NT2/D1 (cell line): Measurements from ENCODE around the gene KCNS3.

ENCODE experiments used
- DNase-seq: peaks from one replicate; pipeline ENCODE4 v3.0.0-alpha.2; 2011; ENCODE audit warnings: low read depth, low spot score
- H3K27me3 ChIP-seq: 2 replicates; pipeline ENCODE4 v1.6.0; 2011; ENCODE audit warnings: mild to moderate bottlenecking; ENCODE audit not compliant: insufficient read length, insufficient read depth
- H3K36me3 ChIP-seq: 2 replicates; pipeline ENCODE4 v1.6.1; 2011; ENCODE audit warnings: mild to moderate bottlenecking, low read length, mixed read lengths; ENCODE audit not compliant: insufficient read depth, insufficient read length
- H3K4me1 ChIP-seq: 2 replicates; pipeline ENCODE4 v1.5.1; 2011; ENCODE audit not compliant: insufficient read depth, insufficient read length
- H3K4me3 ChIP-seq: 2 replicates; pipeline ENCODE4 v1.5.1; 2011; ENCODE audit warnings: low read depth; ENCODE audit not compliant: insufficient read length
- H3K9ac ChIP-seq: 2 replicates; pipeline ENCODE4 v1.6.0; 2011; ENCODE audit warnings: low read depth; ENCODE audit not compliant: insufficient read length
- H3K9me3 ChIP-seq: 2 replicates; pipeline ENCODE4 v1.5.1; 2011; ENCODE audit warnings: mild to moderate bottlenecking, low read length; ENCODE audit not compliant: insufficient read depth
- SUZ12 ChIP-seq: IDR thresholded peaks from 2 replicates; pipeline ENCODE4 v1.6.1; 2011; ENCODE audit not compliant: insufficient read length, insufficient read depth; ENCODE audit errors: extremely low read depth
- YY1 ChIP-seq: IDR thresholded peaks from 2 replicates; pipeline ENCODE4 v1.6.1; 2011; ENCODE audit not compliant: insufficient read length, insufficient read depth
- ZNF274 ChIP-seq: IDR thresholded peaks from 2 replicates; pipeline ENCODE4 v1.6.1; 2011; ENCODE audit warnings: mild to moderate bottlenecking, low read depth, low read length

The KCNS3 gene

DNA sequence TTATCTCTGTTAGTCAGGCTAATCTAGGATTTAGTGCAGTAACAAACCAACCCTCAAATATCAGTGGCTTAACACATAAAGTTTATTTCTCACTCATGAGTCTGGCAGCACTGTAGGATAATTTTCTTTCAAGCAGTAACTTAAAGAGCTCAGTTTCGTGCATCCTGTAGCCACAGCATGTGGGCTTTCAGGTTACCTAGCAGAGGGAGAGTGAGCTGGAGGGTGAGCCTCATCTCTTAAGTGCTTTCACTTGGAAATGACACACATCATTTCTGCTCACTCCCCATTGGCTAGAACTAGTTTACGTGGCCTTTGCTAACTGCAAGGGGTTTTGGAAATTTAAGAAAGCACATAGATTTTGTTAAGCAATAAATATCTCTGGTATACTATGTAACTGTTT lies 96.9 kb downstream of the KCNS3 start:
- no peaks in the 10 kb centered on the region for H3K9me3 ChIP-seq

GRCh38 chr2:17976871-17977746 lies 98.6 kb downstream of the KCNS3 start:
- TF ChIP-seq ZNF274 (no peak), SUZ12 (no peak), YY1 (no peak)
- no peak for DNase-seq
- no peak overlapping the region for H3K9ac ChIP-seq
- no peaks in the 10 kb centered on the region for H3K36me3 ChIP-seq
- H3K4me1 ChIP-seq = no peaks in the 10 kb centered on the region
- no peaks in the 10 kb centered on the region for H3K27me3 ChIP-seq
- no peaks in the 10 kb centered on the region for H3K9me3 ChIP-seq
- H3K4me3 ChIP-seq = no peak overlapping the region

More for the DNA sequence above, 96.9 kb downstream of the KCNS3 start:
- no peaks in the 10 kb centered on the region for H3K27me3 ChIP-seq
- no peaks in the 10 kb centered on the region for H3K36me3 ChIP-seq
- H3K4me1 ChIP-seq = no peaks in the 10 kb centered on the region
- no peak overlapping the region for H3K9ac ChIP-seq
- DNase-seq = no peak
- H3K4me3 ChIP-seq = no peak overlapping the region
- no peak for TF ChIP-seq ZNF274
- no peak for TF ChIP-seq SUZ12
- no peak for TF ChIP-seq YY1

- Histone ChIP-seq H3K27me3 (no peaks in the 10 kb centered on the region), H3K9ac (no peak overlapping the region), H3K4me3 (no peak overlapping the region), H3K36me3 (no peaks in the 10 kb centered on the region), H3K9me3 (no peaks in the 10 kb centered on the region), H3K4me1 (no peaks in the 10 kb centered on the region)
- TF ChIP-seq ZNF274 (no peak), YY1 (no peak)
- DNase-seq = no peak
Measured at GRCh38 chr2:17979707-17980106, 101.2 kb downstream of the KCNS3 start.

- no peaks in the 10 kb centered on the region for H3K27me3 ChIP-seq
- H3K9me3 ChIP-seq = no peaks in the 10 kb centered on the region
- no peaks in the 10 kb centered on the region for H3K4me1 ChIP-seq
- TF ChIP-seq YY1 (no peak), SUZ12 (no peak), ZNF274 (no peak)
- H3K4me3 ChIP-seq = no peak overlapping the region
- DNase-seq = no peak
- H3K9ac ChIP-seq = no peak overlapping the region
- no peaks in the 10 kb centered on the region for H3K36me3 ChIP-seq
Measured at GRCh38 chr2:17981936-17982335, 103.5 kb downstream of the KCNS3 start.
